ENCODE data around the gene BOLA2B.

Gene BOLA2B

GRCh38 chr16:30144017-30144416 is 49.4 kb downstream of the BOLA2B start:
- no peak for DNase-seq (ENCODE audit: low read depth in 1 of 2, low spot score in 1 of 2)
- H3K27me3 ChIP-seq (ENCODE audit: insufficient read depth, poor library complexity, severe bottlenecking): no peaks in the 10 kb centered on the region
- H3K27ac ChIP-seq (replicated peaks): no peak overlapping the region
- TF ChIP-seq CTCF (IDR thresholded peaks at IDR 0.05; ENCODE audit: insufficient read depth, low read length) (no peak), POLR2AphosphoS5 (IDR thresholded peaks at IDR 0.05; ENCODE audit: low read depth) (no peak), REST (IDR thresholded peaks at IDR 0.05; ENCODE audit: insufficient replicate concordance, low read depth) (no peak), GABPA (IDR thresholded peaks at IDR 0.05; ENCODE audit: low read depth) (no peak), SPI1 (IDR thresholded peaks at IDR 0.05; ENCODE audit: borderline replicate concordance, low read depth) (no peak)
- no peak overlapping the region for H3K4me3 ChIP-seq (replicated peaks; ENCODE audit: insufficient read depth, low read length)

GRCh38 chr16:30143347-30143702 is 50.1 kb downstream of the BOLA2B start:
- no peak overlapping the region for H3K4me3 ChIP-seq (replicated peaks; ENCODE audit: insufficient read depth, low read length)
- no peaks in the 10 kb centered on the region for H3K27me3 ChIP-seq (ENCODE audit: insufficient read depth, poor library complexity, severe bottlenecking)
- TF ChIP-seq GABPA (IDR thresholded peaks at IDR 0.05; ENCODE audit: low read depth) (no peak), POLR2AphosphoS5 (IDR thresholded peaks at IDR 0.05; ENCODE audit: low read depth) (no peak), REST (IDR thresholded peaks at IDR 0.05; ENCODE audit: insufficient replicate concordance, low read depth) (no peak), CTCF (IDR thresholded peaks at IDR 0.05; ENCODE audit: insufficient read depth, low read length) (no peak), SPI1 (IDR thresholded peaks at IDR 0.05; ENCODE audit: borderline replicate concordance, low read depth) (no peak)
- DNase-seq (ENCODE audit: low read depth in 1 of 2, low spot score in 1 of 2): no peak
- H3K27ac ChIP-seq (replicated peaks): peak overlapping the region; percentile 29; the same call in 1 of the 2 replicates

All from HL-60 (cell line).